NCI-H2029 (cell line): ENCODE results near the gene APBB2.
"Not testable (repeated sequence)": the region's sequence is repeated elsewhere in the genome, so short reads cannot be mapped to it uniquely, and the experiment has no call there.

ENCODE experiments used
- DNase-seq: peaks from one replicate; lab custom pipeline; 2025; lab: John Stamatoyannopoulos, UW

The APBB2 gene

GRCh38 chr4:41060352-41061334, 153.7 kb downstream of the APBB2 start:
- no peak for DNase-seq

GRCh38 chr4:41059411-41059810, 154.9 kb downstream of the APBB2 start:
- not testable (repeated sequence) for DNase-seq

GRCh38 chr4:41058426-41058825, 155.9 kb downstream of the APBB2 start:
- no peak for DNase-seq

GRCh38 chr4:41057467-41057866, 156.9 kb downstream of the APBB2 start:
- DNase-seq, result no peak

GRCh38 chr4:41052287-41052686, 162.1 kb downstream of the APBB2 start:
- no peak for DNase-seq

- DNase-seq, result no peak
Measured at GRCh38 chr4:41050880-41051775, 163.2 kb downstream of the APBB2 start.

GRCh38 chr4:41050116-41050515, 164.2 kb downstream of the APBB2 start:
- no peak for DNase-seq

- not testable (repeated sequence) for DNase-seq
Measured at GRCh38 chr4:41049176-41049575, 165.2 kb downstream of the APBB2 start.

GRCh38 chr4:41044791-41045190, 169.6 kb downstream of the APBB2 start:
- DNase-seq, result no peak

GRCh38 chr4:41044165-41044564, 170.2 kb downstream of the APBB2 start:
- DNase-seq, result no peak

GRCh38 chr4:41043465-41043864, 170.9 kb downstream of the APBB2 start:
- DNase-seq, result peak; percentile 5

GRCh38 chr4:41041551-41041950, 172.8 kb downstream of the APBB2 start:
- no peak for DNase-seq

GRCh38 chr4:41039317-41039716, 175.0 kb downstream of the APBB2 start:
- no peak for DNase-seq

- no peak for DNase-seq
Measured at GRCh38 chr4:41038304-41038703, 176.0 kb downstream of the APBB2 start.

- DNase-seq, result no peak
Measured at GRCh38 chr4:41029098-41029497, 185.2 kb downstream of the APBB2 start.

- no peak for DNase-seq
Measured at GRCh38 chr4:41028392-41029076, 185.8 kb downstream of the APBB2 start.

GRCh38 chr4:41026971-41027370, 187.4 kb downstream of the APBB2 start:
- DNase-seq, result no peak

GRCh38 chr4:41025824-41026223, 188.5 kb downstream of the APBB2 start:
- no peak for DNase-seq

- no peak for DNase-seq
Measured at GRCh38 chr4:41024556-41025491, 189.5 kb downstream of the APBB2 start.

GRCh38 chr4:41022116-41022515, 192.2 kb downstream of the APBB2 start:
- DNase-seq, result no peak
